ENCODE measurements around the gene FAM222A. TPM values are rescaled to one million over a fixed set of nuclear protein-coding genes. Genes with fewer than 3 reads are reported as not detected.

FAM222A gene
- total RNA-seq, 2 experiments from 2014 or later, result 0.20 to 0.38 TPM

GRCh38 chr12:109757671-109758265 lies 44.1 kb downstream of the FAM222A start:
- intact Hi-C loops (cut with micrococcal nuclease), result no loop called here
- peaks cover 7% of the 10 kb centered on the region for H3K36me3 Mint-ChIP-seq (ENCODE audit: low read depth)
- no peaks in the 10 kb centered on the region for H3K27me3 Mint-ChIP-seq (ENCODE audit: low read depth)
- H3K27ac Mint-ChIP-seq, result no peak overlapping the region
- H3K4me3 Mint-ChIP-seq, result no peak overlapping the region
- CTCF ChIA-PET, result no interaction called here
- H3K9me3 Mint-ChIP-seq, result peaks cover 21% of the 10 kb centered on the region
- no peaks in the 10 kb centered on the region for H3K4me1 Mint-ChIP-seq (ENCODE audit: low read depth)
- no peak for DNase-seq

- Mint-ChIP-seq H3K4me3 (no peak overlapping the region), H3K27me3 (ENCODE audit: low read depth) (no peaks in the 10 kb centered on the region), H3K27ac (no peak overlapping the region), H3K4me1 (ENCODE audit: low read depth) (peaks cover 3% of the 10 kb centered on the region), H3K36me3 (ENCODE audit: low read depth) (peaks cover 7% of the 10 kb centered on the region), H3K9me3 (peaks cover 27% of the 10 kb centered on the region)
- intact Hi-C loops (cut with micrococcal nuclease), result no loop called here
- CTCF ChIA-PET, result no interaction called here
- DNase-seq, result peak; percentile 3
These were observed 45.1 kb downstream of the FAM222A start for GRCh38 chr12:109758426-109759420.

- CTCF ChIA-PET, result no interaction called here
These were observed 46.0 kb downstream of the FAM222A start for GRCh38 chr12:109759595-109759994.

GRCh38 chr12:109760031-109760929 lies 46.7 kb downstream of the FAM222A start:
- H3K27me3 Mint-ChIP-seq (ENCODE audit: low read depth), result no peaks in the 10 kb centered on the region
- peaks cover 7% of the 10 kb centered on the region for H3K36me3 Mint-ChIP-seq (ENCODE audit: low read depth)
- no peak overlapping the region for H3K4me3 Mint-ChIP-seq
- peak; percentile 4 for DNase-seq
- peaks cover 3% of the 10 kb centered on the region for H3K4me1 Mint-ChIP-seq (ENCODE audit: low read depth)
- intact Hi-C loops (cut with micrococcal nuclease), result no loop called here
- CTCF ChIA-PET, result no interaction called here
- no peak overlapping the region for H3K27ac Mint-ChIP-seq
- peaks cover 27% of the 10 kb centered on the region for H3K9me3 Mint-ChIP-seq

More at GRCh38 chr12:109759595-109759994, 46.0 kb downstream of the FAM222A start:
- Mint-ChIP-seq H3K9me3 (peaks cover 27% of the 10 kb centered on the region), H3K4me3 (no peak overlapping the region), H3K4me1 (ENCODE audit: low read depth) (peaks cover 3% of the 10 kb centered on the region), H3K27ac (no peak overlapping the region), H3K27me3 (ENCODE audit: low read depth) (no peaks in the 10 kb centered on the region), H3K36me3 (ENCODE audit: low read depth) (peaks cover 7% of the 10 kb centered on the region)
- peak; percentile 1 for DNase-seq
- intact Hi-C loops (cut with micrococcal nuclease), result no loop called here

- Mint-ChIP-seq H3K4me3 (no peak overlapping the region), H3K27ac (no peak overlapping the region), H3K4me1 (ENCODE audit: low read depth) (peaks cover 3% of the 10 kb centered on the region), H3K36me3 (ENCODE audit: low read depth) (peaks cover 4% of the 10 kb centered on the region), H3K27me3 (ENCODE audit: low read depth) (no peaks in the 10 kb centered on the region), H3K9me3 (peaks cover 21% of the 10 kb centered on the region)
- CTCF ChIA-PET, result no interaction called here
- DNase-seq, result peak; percentile 2
- intact Hi-C loops (cut with micrococcal nuclease), result no loop called here
These were observed 47.6 kb downstream of the FAM222A start for GRCh38 chr12:109760930-109761921.

- Mint-ChIP-seq H3K4me3 (no peak overlapping the region), H3K36me3 (ENCODE audit: low read depth) (peaks cover under 1% of the 10 kb centered on the region), H3K4me1 (ENCODE audit: low read depth) (peaks cover 3% of the 10 kb centered on the region), H3K27ac (no peak overlapping the region), H3K9me3 (peaks cover 12% of the 10 kb centered on the region), H3K27me3 (ENCODE audit: low read depth) (no peaks in the 10 kb centered on the region)
- DNase-seq, result peak; percentile 4
- CTCF ChIA-PET, result no interaction called here
- intact Hi-C loops (cut with micrococcal nuclease), result no loop called here
These were observed 48.5 kb downstream of the FAM222A start for GRCh38 chr12:109762071-109762672.

- intact Hi-C loops (cut with micrococcal nuclease), result no loop called here
- Mint-ChIP-seq H3K27me3 (ENCODE audit: low read depth) (no peaks in the 10 kb centered on the region), H3K9me3 (peaks cover 7% of the 10 kb centered on the region), H3K4me3 (no peak overlapping the region), H3K4me1 (ENCODE audit: low read depth) (peaks cover 3% of the 10 kb centered on the region), H3K36me3 (ENCODE audit: low read depth) (no peaks in the 10 kb centered on the region), H3K27ac (no peak overlapping the region)
- DNase-seq, result peak; percentile 2
- CTCF ChIA-PET, result no interaction called here
These were observed 49.1 kb downstream of the FAM222A start for GRCh38 chr12:109762673-109763191.

GRCh38 chr12:109763201-109763841 lies 49.7 kb downstream of the FAM222A start:
- peaks cover 3% of the 10 kb centered on the region for H3K4me1 Mint-ChIP-seq (ENCODE audit: low read depth)
- H3K9me3 Mint-ChIP-seq, result peaks cover 6% of the 10 kb centered on the region
- no peak overlapping the region for H3K27ac Mint-ChIP-seq
- CTCF ChIA-PET, result no interaction called here
- no peaks in the 10 kb centered on the region for H3K27me3 Mint-ChIP-seq (ENCODE audit: low read depth)
- peak; percentile 53 for DNase-seq
- no peaks in the 10 kb centered on the region for H3K36me3 Mint-ChIP-seq (ENCODE audit: low read depth)
- intact Hi-C loops (cut with micrococcal nuclease), result no loop called here
- H3K4me3 Mint-ChIP-seq, result no peak overlapping the region

GRCh38 chr12:109764123-109764522 lies 50.5 kb downstream of the FAM222A start:
- peaks cover 6% of the 10 kb centered on the region for H3K9me3 Mint-ChIP-seq
- H3K4me3 Mint-ChIP-seq, result no peak overlapping the region
- no peak overlapping the region for H3K27ac Mint-ChIP-seq
- DNase-seq, result peak; percentile 0
- CTCF ChIA-PET, result no interaction called here
- H3K36me3 Mint-ChIP-seq (ENCODE audit: low read depth), result no peaks in the 10 kb centered on the region
- intact Hi-C loops (cut with micrococcal nuclease), result no loop called here
- no peaks in the 10 kb centered on the region for H3K27me3 Mint-ChIP-seq (ENCODE audit: low read depth)
- H3K4me1 Mint-ChIP-seq (ENCODE audit: low read depth), result peaks cover 3% of the 10 kb centered on the region

- H3K27me3 Mint-ChIP-seq (ENCODE audit: low read depth), result no peaks in the 10 kb centered on the region
- intact Hi-C loops (cut with micrococcal nuclease), result no loop called here
- H3K27ac Mint-ChIP-seq, result no peak overlapping the region
- no peaks in the 10 kb centered on the region for H3K36me3 Mint-ChIP-seq (ENCODE audit: low read depth)
- CTCF ChIA-PET, result interaction anchor here (0.6 to 1.6 kb wide), 3 partner anchors 14 to 167 kb away, joined by 3 to 5 read pairs (median 3); no protein-coding TSS in a partner anchor
- peaks cover 6% of the 10 kb centered on the region for H3K9me3 Mint-ChIP-seq
- peak; percentile 1 for DNase-seq
- peaks cover 3% of the 10 kb centered on the region for H3K4me1 Mint-ChIP-seq (ENCODE audit: low read depth)
- H3K4me3 Mint-ChIP-seq, result no peak overlapping the region
These were observed 51.3 kb downstream of the FAM222A start for GRCh38 chr12:109764776-109765445.
